H1 (cell line): ENCODE measurements around the gene ZFYVE16.

ENCODE experiments used
- CEBPB ChIP-seq: IDR thresholded peaks from 2 replicates; pipeline ENCODE4 v1.6.1; 2012; ENCODE audit warnings: low read depth, low read length
- CHD1 ChIP-seq: IDR thresholded peaks from 2 replicates; pipeline ENCODE4 v1.6.1; 2012; ENCODE audit warnings: low read depth, low read length, improper control_type of control experiment
- EZH2 ChIP-seq: fragments of 200-600 bp; sonication (generic); IDR thresholded peaks from 2 replicates; pipeline ENCODE4 v1.7.1; 2012; ENCODE audit warnings: low read depth, mild to moderate bottlenecking, moderate library complexity, low read length, inconsistent platforms; ENCODE audit not compliant: severe bottlenecking
- GABPA ChIP-seq: IDR thresholded peaks from 2 replicates; pipeline ENCODE4 v1.6.1; 2011; ENCODE audit warnings: mild to moderate bottlenecking, low read length, moderate library complexity, borderline replicate concordance; ENCODE audit not compliant: insufficient read depth
- JUND ChIP-seq: IDR thresholded peaks from 2 replicates; pipeline ENCODE4 v1.6.1; 2011; ENCODE audit warnings: mild to moderate bottlenecking, improper control_type of control experiment, low read length
- POLR2A ChIP-seq, 2 experiments: IDR thresholded peaks; 1 replicate in 1 of 2; 2 replicates in 1 of 2; pipeline ENCODE4 v1.6.1; 2011; ENCODE audit warnings: low read depth in 2 of 2, low read length in 2 of 2, mild to moderate bottlenecking in 2 of 2; ENCODE audit errors: control extremely low read depth in 1 of 2
- POLR2AphosphoS5 ChIP-seq: IDR thresholded peaks from 2 replicates; pipeline ENCODE4 v1.6.1; 2011; ENCODE audit warnings: low read depth, low read length
- TBP ChIP-seq: IDR thresholded peaks from 2 replicates; pipeline ENCODE4 v1.6.1; 2011; ENCODE audit warnings: low read depth, low read length, improper control_type of control experiment
- YY1 ChIP-seq: IDR thresholded peaks from 2 replicates; pipeline ENCODE4 v1.6.1; 2011; ENCODE audit warnings: low read depth, mild to moderate bottlenecking, low read length
- TF ChIP-seq, protein P1 (sequence below), 3 experiments: IDR thresholded peaks; 1 replicate in 2 of 3; 2 replicates in 1 of 3; pipeline versions ENCODE4 v1.5.1 to v1.6.1; 2011; ENCODE audit warnings: low read length in 3 of 3, mild to moderate bottlenecking in 3 of 3, inconsistent platforms in 2 of 3, low read depth in 1 of 3, moderate library complexity in 1 of 3; ENCODE audit not compliant: insufficient read depth in 1 of 3; ENCODE audit errors: control extremely low read depth in 1 of 3

DNA sequence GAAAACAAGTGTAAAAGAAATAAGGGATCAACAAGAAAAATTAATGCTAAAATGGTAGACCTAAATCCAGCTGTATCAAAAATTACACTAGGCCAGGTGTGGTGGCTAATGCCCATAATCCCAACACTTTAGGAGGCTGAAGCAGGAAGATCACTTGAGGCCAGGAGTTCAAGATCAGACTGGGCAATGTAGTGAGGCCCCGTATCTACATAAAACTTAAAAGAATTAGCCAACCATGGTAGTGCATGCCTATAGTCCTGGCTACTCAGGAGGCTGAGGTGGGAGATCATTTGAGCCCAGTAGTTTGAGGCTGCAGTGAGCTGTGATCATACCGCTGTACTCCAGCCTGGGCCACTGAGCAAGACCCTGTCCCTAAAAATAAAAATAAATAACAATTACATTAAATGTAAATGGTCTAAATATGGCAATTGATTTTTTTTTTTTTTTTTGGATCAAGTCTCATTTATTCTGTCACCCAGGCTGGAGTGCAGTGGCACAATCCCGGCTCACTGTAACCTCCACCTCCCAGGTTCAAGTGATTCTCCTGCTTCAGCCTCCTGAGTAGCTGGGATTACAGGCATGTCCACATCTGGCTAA is 75.9 kb downstream of the ZFYVE16 start:
- TF ChIP-seq, protein P1, sequence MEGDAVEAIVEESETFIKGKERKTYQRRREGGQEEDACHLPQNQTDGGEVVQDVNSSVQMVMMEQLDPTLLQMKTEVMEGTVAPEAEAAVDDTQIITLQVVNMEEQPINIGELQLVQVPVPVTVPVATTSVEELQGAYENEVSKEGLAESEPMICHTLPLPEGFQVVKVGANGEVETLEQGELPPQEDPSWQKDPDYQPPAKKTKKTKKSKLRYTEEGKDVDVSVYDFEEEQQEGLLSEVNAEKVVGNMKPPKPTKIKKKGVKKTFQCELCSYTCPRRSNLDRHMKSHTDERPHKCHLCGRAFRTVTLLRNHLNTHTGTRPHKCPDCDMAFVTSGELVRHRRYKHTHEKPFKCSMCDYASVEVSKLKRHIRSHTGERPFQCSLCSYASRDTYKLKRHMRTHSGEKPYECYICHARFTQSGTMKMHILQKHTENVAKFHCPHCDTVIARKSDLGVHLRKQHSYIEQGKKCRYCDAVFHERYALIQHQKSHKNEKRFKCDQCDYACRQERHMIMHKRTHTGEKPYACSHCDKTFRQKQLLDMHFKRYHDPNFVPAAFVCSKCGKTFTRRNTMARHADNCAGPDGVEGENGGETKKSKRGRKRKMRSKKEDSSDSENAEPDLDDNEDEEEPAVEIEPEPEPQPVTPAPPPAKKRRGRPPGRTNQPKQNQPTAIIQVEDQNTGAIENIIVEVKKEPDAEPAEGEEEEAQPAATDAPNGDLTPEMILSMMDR (IDR thresholded peaks at IDR 0.05; ENCODE audit: control extremely low read depth in 1 of 3, insufficient read depth in 1 of 3, low read depth in 1 of 3, low read length in 3 of 3) = no peak
- TF ChIP-seq EZH2 (no peak), JUND (no peak), CHD1 (no peak), GABPA (no peak), TBP (no peak), POLR2AphosphoS5 (no peak), CEBPB (no peak), YY1 (no peak), POLR2A (IDR thresholded peaks at IDR 0.05; ENCODE audit: control extremely low read depth in 1 of 2, low read depth in 2 of 2, low read length in 2 of 2) (no peak)
